HG03342 (cell line): ENCODE results near the gene MFSD8.
"Not testable (repeated sequence)": the region's sequence is repeated elsewhere in the genome, so short reads cannot be mapped to it uniquely, and the experiment has no call there.

Experiments
- ATAC-seq: cut with Tn5 transposase; IDR thresholded peaks from one replicate; pipeline ENCODE4 v1.9.1; 2021; ENCODE audit warnings: mild to moderate bottlenecking, moderate library complexity; ENCODE audit not compliant: unreplicated experiment

MFSD8 gene

DNA sequence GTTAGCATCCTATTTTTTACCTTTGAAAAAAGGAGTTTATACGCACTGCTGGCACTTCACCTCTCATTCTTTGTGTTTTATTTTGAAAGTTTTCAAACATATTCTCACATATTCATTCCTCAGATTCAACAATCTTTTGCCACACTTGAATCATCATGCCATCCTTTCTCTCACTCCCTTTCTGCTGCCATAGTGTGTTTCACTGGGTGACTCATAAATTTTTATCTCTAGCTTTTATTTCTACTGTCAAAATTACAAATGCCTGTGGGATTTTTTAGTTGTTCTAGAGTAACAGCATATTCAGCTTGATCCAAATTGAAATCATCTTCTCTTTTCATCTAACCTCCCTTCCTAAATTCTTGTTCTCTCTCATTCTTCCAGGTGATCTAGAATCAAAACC is 28.0 kb downstream of the MFSD8 start:
- no peak for ATAC-seq

DNA sequence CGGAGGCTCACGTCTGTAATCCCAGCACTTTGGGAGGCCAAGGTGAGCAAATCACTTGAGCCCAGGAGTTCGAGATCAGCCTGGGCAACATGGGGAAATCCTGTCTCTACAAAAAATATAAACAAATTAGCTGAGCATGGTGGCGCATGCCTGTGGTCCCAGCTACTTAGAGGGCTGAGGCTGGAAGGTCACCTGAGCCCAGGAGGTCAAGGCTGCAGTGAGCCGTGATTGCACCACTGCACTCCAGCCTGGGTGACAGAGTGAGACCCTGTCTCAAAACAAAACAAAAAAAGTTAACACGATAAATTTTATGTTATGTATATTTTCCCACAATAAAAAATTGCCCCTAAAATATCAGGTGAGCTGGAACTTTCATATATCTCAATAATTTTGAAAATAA is 33.1 kb downstream of the MFSD8 start:
- not testable (repeated sequence) for ATAC-seq

DNA sequence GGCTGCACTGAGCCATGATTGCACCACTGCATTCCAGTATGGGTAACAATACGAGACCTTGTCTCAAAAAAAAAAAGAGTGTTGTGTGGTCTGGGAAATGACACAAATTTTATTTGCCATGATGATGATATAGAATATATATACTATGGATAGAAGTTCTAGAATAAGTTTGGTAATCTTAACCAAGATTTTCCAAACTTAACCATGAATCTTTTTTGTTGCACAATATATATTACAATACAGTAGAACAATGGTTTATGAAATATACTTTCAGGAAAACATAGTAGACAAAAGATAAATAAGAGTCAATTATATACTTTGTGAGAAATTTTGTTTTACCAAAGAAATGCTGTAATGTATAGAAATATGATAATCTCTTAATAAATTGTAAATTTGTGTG is 34.8 kb downstream of the MFSD8 start:
- ATAC-seq = no peak

DNA sequence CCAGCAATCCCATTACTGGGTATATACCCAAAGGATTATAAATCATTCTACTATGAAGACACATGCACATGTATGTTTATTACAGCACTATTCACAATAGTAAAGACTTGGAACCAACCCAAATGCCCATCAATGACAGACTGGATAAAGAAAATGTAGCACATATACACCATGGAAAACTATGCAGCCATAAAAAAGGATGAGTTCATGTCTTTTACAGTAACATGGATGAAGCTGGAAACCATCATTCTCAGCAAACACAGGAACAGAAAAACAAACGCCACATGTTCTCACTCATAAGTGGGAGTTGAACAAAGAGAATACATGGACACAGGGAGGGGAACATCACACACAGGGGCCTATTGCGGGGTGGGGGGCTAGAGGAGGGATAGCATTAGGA is 39.3 kb downstream of the MFSD8 start:
- ATAC-seq = not testable (repeated sequence)

DNA sequence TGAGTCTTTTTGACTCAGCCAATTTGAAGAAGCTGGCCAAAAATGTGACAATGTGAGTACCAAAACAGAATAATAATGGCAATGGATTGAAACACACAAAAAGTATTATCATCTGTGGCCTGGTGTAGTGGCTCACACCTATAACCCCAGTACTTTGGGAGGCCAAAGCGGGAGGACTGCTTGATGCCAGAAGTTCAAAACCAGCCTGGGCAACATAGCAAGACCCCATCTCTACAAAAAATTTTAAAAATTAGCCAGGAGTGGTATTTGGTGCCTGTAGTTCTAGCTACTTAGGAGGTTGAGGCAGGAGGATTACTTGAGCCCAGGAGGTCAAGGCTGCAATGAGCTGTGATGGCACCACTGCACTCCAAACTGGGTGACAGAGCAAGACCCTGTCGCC is 42.7 kb downstream of the MFSD8 start:
- ATAC-seq = no peak

DNA sequence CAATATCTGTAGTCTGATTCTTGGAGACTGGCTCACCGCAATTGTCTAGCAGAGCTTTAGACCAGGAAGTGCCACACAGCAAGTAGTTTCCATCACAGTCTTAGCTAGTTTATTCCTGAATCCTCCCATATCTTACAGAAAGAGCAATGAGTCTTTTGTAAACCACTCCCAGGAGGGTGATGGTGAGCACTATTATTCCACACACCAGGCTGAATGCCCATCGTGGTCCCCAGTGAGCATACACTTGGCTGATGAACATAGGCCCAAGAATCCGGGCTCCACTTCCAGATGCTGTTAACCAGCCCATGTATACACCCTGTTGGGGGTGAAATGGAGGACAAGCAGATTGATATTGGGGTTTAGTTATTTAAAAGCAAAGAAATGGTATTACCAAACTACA is 44.5 kb downstream of the MFSD8 start:
- no peak for ATAC-seq

DNA sequence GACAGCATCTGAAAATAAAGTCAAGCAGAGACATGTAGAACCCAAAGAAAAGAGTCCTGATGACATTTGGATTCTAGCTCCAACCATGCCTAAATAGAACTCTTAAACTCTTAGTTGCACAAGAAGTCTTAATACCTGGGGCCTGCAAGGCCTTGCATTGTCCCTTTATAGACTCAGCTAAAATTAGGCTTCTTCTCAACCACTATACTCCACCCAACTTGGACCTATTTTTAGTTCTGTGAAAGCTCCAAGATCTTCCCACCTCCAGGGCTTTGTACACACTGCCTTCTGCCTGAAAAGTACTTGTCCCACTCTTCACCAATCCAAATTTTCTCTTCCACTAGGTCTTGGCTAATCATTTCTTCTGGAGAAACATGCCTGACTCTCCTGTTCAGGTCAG is 47.8 kb downstream of the MFSD8 start:
- no peak for ATAC-seq

DNA sequence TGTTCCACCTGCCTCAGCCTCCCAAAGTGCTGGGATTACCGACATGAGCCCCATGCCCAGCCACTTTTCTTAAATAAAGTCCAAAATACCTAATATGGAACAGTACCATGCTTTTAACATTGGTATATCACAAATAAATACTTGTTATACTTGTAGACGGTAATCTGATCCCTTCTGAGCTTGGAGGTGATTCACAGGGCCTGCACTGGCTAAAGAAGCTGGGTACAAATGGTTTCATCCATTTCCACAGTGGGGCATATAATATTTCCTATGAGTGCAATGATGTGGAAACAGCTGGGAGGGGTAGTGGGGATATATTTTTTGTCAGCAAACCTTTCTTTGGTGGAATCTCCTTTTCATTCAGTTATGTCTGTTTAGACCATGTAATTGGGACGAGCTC is 48.5 kb downstream of the MFSD8 start:
- ATAC-seq = no peak

DNA sequence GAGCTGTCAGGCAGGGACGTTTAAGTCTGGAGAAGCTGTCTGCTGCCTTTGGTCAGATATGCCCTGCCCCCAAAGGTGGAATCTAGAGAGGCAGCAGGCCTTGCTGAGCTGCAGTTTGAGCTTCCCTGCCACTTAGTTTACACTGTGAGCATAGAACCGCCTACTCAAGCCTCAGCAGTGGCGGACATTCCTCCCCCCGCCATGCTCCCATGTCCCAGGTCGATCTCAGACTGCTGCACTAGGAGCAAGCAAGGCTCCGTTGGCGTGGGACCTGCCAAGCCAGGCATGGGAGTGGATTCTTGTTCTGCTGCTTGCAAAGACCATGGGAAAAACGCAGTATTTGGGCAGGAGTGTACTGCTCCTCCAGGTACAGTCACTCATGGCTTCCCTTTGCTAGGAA is 59.9 kb downstream of the MFSD8 start:
- no peak for ATAC-seq

DNA sequence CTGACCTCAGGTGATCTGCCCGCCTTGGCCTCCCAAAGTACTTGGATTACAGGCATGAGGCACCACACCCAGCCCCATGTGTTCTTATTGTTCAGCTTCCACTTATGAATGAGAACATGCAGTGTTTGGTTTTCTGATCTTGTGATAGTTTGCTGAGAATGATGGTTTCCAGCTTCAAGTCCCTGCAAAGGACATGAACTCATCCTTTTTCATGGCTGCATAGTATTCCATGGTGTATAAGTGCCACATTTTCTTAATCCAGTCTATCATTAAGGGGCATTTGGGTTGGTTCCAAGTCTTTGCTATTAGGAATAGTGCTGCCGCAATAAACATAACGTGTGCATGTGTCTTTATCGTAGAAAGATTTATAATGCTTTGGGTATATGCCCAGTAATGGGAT is 65.3 kb downstream of the MFSD8 start:
- not testable (repeated sequence) for ATAC-seq

DNA sequence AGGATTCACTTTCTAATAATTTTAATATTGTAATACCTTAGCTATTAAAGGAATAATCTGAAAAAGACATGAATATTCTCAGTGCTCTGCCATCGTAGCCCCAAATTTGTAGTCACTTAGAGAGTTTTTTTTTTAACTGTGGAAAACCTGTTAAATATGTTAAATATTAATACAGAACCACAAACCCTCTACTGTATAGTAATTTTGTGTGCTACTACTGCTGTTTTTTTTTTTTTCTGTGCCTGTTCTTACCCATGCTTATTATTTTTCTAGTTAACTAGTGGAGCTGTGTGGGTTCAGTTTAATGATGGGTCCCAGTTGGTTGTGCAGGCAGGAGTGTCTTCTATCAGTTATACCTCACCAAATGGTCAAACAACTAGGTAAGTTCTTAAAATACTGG is 68.4 kb downstream of the MFSD8 start:
- no peak for ATAC-seq

DNA sequence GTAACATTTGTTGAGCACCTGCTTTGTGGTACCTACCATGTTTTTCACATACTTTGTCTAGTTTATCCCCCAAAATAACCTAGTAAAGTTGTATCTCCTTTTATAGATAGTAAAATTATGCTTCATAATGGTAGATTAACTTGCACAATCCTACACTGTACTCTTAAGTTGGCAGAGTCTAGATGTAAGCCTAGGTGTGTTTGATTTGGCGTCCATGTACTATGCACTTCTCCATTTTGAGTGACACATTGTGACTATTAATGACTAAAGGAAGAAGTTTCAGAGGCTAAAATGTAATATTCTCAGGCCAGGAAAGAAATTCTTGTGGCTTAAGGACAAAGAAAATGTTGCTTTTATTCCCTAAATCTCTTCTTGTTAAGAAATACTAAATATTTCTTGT is 68.9 kb downstream of the MFSD8 start:
- no peak for ATAC-seq

DNA sequence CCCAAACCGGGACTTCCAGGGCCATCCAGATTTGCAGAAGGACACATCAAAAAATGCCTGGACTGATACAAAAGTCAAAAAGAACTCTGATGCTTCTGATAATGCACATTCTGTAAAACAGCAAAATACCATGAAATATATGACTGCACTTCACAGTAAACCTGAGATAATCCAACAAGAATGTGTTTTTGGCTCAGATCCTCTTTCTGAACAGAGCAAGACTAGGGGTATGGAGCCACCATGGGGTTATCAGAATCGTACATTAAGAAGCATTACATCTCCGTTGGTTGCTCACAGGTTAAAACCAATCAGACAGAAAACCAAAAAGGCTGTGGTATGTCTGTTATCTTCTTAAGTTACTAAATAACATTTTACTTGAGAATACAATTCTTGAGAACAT is 75.1 kb downstream of the MFSD8 start:
- no peak for ATAC-seq

DNA sequence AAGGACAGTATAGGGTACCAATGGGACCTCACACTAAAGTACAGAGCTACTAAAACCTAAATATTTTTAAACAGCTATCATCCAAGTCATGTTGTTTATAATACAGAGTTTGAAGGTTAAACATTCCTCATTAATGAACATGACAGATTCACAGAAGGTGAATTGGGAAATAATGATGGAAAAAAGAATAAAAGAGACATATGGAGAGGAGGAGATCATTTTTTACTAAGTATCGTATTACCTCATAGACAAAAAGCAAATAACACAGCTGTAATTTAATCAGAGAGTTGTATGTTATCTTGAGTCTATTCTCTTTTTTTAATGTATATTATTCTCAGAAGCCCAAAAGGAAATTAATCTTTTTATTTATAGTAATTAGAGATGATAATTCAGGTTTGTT is 76.4 kb downstream of the MFSD8 start:
- no peak for ATAC-seq

DNA sequence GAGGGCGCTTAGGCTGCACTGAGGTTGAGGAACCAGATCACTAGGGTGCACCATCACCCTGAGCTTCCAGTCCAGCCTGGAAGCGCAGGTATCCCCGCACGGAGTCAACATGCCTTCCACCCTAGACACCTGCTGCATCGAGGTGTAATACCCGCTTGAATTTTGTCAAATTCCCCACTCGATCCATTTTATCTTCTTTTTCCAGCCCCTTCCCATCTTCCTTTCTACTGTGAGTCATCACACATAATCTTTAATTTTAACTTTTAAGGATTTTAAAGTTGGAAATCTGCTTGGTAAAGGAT is 83.5 kb downstream of the MFSD8 start:
- peak; percentile 33 for ATAC-seq

DNA sequence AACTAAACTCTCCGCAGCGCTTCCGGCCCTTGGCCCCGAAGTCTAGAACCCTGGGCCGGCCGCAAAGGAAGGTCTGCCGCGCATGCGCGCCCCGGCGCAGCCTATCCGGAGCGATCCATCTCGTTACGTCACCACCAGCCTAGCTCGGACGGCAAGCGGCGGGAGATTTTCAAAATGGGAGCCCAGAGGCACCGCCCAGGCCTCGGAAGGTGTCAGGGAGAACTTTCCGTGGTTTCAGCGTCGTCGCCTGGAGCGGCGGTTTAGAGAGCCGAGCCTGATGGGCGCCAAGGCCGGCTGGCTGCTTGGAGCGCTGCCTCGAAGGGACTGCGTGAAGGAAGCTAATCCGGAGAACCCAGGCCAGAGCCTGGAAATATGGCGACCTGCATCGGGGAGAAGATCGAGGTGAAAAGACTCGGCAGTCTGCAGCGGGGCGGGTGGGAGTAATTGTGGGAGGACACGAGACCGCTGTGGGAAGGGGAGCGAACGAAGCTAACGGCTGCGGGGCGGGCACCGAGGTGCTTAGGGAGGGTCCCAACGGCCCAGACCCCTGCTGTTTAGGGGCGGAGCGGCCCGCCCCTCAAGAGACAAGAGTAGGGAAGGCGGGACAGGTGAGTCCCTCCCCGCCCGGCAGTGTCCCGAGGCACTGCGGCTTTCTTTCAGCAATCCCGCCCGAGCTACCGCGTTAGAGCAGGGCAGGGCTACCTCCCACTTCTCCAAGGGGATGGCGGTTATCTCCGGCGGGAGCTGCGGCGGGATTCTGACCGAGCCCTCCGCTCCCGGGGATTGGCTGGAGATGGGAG is 84.0 kb downstream of the MFSD8 start, which contains the start of gene PLK4:
TSS of gene PLK4 (plus strand) at position 131 of the 800 bp plus-strand sequence. CDS start at position 373, 242 bp downstream.
- ATAC-seq = peak; percentile 91

DNA sequence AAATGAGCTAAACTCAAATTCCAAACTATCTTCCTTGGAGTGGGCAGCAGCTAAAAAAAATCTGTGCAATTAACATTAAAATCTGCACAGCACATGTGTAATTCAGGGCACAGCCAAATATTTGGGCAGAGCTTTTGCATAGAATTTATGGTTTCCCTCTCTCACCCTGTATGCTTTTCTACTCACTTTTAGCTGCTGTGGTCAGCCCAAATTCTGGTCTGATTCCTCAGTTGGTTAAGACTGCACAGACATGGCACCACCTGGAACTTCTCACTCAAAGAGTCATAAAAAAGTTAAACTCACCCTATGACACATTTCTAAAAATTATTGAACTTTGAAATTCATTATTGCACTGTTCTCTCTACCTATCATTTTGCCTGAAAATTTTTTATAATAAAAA is 89.2 kb downstream of the MFSD8 start:
- ATAC-seq = no peak

DNA sequence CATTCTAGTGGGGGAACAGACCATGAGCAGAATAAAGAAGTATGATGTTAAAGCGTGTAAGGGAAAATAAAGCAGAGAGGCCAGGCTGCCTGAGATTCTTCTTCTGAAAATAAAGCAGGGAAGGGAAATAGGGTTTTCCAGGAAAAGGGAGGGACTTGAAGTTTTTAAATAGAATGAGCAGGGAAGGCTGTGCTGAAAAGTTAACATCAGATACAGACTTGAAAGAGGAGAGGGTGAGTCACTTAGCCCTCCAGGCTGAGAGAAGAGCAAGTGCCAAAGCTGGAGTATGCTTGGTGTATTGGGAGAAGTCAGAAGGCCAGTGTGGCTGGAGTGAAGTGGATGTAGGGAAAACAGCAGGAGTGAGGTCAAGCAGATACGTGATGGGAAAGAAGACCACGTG is 94.3 kb downstream of the MFSD8 start:
- no peak for ATAC-seq

DNA sequence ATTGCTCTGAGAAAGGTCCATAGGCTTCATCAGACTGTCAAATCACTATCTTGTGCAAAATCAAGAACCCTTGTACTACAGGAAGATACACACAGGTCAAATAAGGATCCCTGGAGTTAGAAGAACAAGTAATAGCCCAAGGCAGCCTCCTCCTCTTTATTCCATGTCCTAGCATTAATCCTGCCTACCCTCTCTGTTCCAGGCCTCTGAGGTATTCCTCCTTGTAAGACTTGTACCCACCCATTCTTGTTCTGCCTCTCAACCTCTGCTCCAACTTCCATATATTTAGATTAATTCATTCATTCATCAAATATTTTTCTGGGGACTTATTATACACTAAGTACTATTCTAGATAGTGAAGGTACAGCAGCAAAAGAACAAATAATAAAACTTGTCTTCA is 94.7 kb downstream of the MFSD8 start:
- no peak for ATAC-seq

DNA sequence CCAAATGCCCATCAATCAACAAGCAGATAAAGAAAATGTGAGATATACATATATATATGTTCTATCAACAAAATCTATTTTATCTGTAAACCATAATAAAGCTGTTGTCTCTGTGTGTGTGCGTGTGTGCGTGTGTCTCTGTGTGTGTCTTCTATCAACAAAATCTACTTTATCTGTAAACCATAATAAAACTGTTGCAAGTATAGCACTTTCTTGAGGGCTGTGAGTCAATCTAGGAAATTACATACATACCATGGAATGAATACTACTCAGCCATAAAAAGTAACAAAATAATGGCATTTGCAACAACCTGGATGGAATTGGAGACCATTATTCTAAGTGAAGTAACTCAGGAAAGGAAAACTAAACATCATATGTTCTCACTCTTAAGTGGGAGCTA is 96.8 kb downstream of the MFSD8 start:
- ATAC-seq = no peak
